Duodenal mucosa (tissue), 2 donors: ENCODE data around the gene DEXI.

Experiments used
- H3K27ac ChIP-seq: one replicate; pipeline ENCODE4 v1.7.0; 2013; ENCODE audit warnings: low read depth, low read length
- H3K27me3 ChIP-seq, 2 donors: one replicate each; pipeline ENCODE4 v1.7.0; 2013; ENCODE audit warnings: low read length in 2 of 2, control low read depth in 1 of 2; ENCODE audit not compliant: insufficient read depth in 2 of 2, control insufficient read depth in 1 of 2
- H3K36me3 ChIP-seq, 2 donors: one replicate each; pipeline ENCODE4 v1.7.0; 2013; ENCODE audit warnings: low read length in 2 of 2, control low read depth in 1 of 2; ENCODE audit not compliant: insufficient read depth in 2 of 2, control insufficient read depth in 1 of 2
- H3K4me1 ChIP-seq, 2 donors: one replicate each; pipeline ENCODE4 v1.7.0; 2013; ENCODE audit warnings: low read length in 2 of 2, control low read depth in 1 of 2; ENCODE audit not compliant: insufficient read depth in 2 of 2, control insufficient read depth in 1 of 2
- H3K4me3 ChIP-seq, 2 donors: one replicate each; pipeline ENCODE4 v1.7.0; 2013; ENCODE audit warnings: low read length in 2 of 2, low read depth in 1 of 2
- H3K9ac ChIP-seq, 2 donors: one replicate each; pipeline ENCODE4 v1.7.0; 2013; ENCODE audit warnings: low read length in 2 of 2, low read depth in 1 of 2
- H3K9me3 ChIP-seq, 2 donors: one replicate each; pipeline ENCODE4 v1.7.0; 2013; ENCODE audit warnings: low read length in 2 of 2, control low read depth in 1 of 2; ENCODE audit not compliant: control insufficient read depth in 1 of 2

The DEXI gene

DNA sequence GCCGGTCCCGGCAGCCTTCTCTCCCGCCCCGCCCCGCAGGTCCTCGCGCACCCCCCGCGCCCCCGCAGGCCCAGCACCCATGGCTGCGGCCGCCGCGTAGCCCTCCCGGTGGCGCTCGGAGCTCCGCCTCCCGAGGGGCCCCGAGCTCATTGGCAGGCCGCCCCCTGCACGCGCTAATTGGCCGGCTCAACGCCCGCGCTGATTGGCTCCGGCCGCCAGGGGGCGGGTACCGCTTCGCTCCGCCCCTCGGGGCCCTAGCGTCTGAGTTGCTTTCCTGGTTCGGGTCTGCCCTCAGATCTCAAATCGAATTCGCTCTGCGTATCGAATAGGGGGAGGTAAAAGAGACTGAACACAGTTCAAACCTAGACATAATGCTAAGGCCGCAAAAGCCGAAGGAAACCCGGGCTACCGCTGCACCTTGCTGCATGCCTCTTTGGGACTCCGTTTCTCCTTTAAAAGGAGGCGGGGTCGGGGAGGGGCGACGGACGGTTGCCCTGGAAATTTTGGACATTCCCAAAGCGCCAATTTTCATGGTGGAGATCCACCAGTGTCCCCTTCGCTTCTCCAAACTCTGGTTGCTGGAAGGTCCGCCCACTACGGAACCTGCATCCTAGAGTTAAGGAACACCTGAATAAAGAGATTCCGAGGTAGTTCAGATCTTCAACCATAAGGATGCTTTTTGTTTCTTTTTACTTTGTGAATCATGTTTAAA, at the start of gene DEXI:
DEXI (minus strand) TSS at position 117 of the 712 bp plus-strand sequence. CDS start 463 bp downstream, outside the sequence.
- H3K4me3 ChIP-seq: peak within 1 kb of the TSS; percentile 78 to 89
- peak within 1 kb of the TSS; percentile 69 to 82 for H3K9ac ChIP-seq
- peaks cover 62 to 74% of the 10 kb centered on the region in 2 donors for H3K4me1 ChIP-seq
- no peaks in the 10 kb centered on the region for H3K9me3 ChIP-seq
- no peaks in the 10 kb centered on the region for H3K27me3 ChIP-seq
- no peak within 1 kb of the TSS for H3K27ac ChIP-seq
- H3K36me3 ChIP-seq: no peaks in the 10 kb centered on the region

DNA sequence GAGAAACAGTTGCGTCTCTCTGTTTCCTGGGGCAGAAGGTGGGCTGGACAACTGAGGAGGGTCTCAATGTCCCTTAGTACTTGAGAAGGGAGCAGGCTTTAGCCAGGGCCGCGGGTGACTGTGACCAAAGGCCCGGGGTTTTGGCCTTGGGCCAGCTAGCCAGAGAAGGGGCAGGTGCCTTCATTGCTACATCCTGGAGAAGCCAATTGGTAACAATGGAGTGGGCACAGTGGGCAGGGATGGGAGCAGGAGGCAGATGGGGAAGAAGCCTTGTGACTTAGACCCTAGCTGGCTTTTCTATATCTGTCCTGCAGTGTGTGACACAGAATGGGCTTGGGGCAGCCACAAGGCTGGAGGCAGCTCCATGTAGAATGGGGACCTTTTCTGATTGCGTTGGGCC, 48.1 kb upstream of the DEXI start:
- Histone ChIP-seq H3K4me1 (peaks cover 0 to 12% of the 10 kb centered on the region in 2 donors), H3K4me3 (no peak overlapping the region), H3K36me3 (peaks cover 4 to 33% of the 10 kb centered on the region in 2 donors), H3K9me3 (no peaks in the 10 kb centered on the region), H3K27me3 (no peaks in the 10 kb centered on the region), H3K9ac (no peak overlapping the region), H3K27ac (no peak overlapping the region)

DNA sequence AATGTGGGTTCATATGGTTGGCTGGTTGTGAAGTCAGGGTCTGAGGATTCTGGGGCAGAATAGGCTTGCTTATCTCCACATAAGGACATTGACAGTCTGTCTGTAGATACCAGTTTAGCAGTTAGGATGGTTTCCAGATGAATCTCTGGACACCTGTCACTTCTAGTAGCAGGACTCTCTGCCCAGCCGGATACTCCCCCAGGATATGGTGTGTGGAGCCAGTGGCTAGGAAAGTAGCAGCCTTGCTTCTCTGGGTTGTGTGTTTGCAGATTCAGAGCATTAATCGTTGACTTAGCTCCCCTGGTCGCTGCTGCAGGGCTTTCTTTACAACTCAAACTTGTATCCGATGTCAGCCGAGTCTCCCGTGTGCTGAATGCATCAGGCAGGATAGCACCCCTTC, 47.3 kb upstream of the DEXI start:
- H3K27me3 ChIP-seq: no peaks in the 10 kb centered on the region
- H3K27ac ChIP-seq: no peak overlapping the region
- no peak overlapping the region for H3K4me3 ChIP-seq
- peaks cover 4 to 30% of the 10 kb centered on the region in 2 donors for H3K36me3 ChIP-seq
- H3K4me1 ChIP-seq: peaks cover 0 to 12% of the 10 kb centered on the region in 2 donors
- no peak overlapping the region for H3K9ac ChIP-seq
- H3K9me3 ChIP-seq: no peaks in the 10 kb centered on the region

- Histone ChIP-seq H3K9ac (no peak overlapping the region), H3K27me3 (no peaks in the 10 kb centered on the region), H3K27ac (no peak overlapping the region), H3K36me3 (peaks cover 2 to 28% of the 10 kb centered on the region in 2 donors), H3K4me1 (peaks cover 0 to 12% of the 10 kb centered on the region in 2 donors), H3K9me3 (no peaks in the 10 kb centered on the region), H3K4me3 (no peak overlapping the region)
Measured at GRCh38 chr16:10988879-10989278, 46.6 kb upstream of the DEXI start.

DNA sequence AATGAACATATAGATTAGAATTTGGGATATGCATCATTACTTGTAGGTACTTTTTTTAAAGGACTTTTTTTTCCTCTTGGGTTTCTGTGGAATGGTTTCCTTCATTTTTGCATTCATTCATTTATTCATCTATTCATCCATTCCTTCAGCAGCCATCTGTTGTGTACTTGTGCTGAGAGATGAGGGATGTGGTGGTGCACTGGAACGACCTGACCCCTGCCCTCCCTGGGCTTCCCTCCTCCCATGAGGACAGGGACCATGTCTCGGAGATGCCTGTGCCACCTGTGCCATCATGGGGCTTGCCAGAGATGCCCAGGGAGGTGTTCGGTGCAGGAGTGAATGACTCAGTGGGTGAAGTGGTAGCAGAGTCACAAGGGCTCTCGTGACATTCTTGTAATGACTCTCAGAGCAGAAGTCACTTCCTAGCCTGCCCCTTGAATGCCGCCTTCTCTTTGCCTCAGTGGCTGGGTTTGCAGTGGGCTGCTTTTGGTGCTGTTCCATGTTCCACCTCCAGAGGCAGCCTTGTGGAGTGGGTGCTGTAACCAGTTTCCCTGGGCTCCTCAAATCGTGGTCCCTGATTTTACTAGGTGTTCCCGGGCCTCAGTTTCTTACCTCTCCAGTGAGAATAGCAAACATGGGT, 46.0 kb upstream of the DEXI start:
- Histone ChIP-seq H3K9ac (no peak overlapping the region), H3K9me3 (no peaks in the 10 kb centered on the region), H3K4me1 (peaks cover 0 to 12% of the 10 kb centered on the region in 2 donors), H3K27ac (no peak overlapping the region), H3K4me3 (no peak overlapping the region), H3K36me3 (peaks cover 0 to 31% of the 10 kb centered on the region in 2 donors), H3K27me3 (no peaks in the 10 kb centered on the region)

DNA sequence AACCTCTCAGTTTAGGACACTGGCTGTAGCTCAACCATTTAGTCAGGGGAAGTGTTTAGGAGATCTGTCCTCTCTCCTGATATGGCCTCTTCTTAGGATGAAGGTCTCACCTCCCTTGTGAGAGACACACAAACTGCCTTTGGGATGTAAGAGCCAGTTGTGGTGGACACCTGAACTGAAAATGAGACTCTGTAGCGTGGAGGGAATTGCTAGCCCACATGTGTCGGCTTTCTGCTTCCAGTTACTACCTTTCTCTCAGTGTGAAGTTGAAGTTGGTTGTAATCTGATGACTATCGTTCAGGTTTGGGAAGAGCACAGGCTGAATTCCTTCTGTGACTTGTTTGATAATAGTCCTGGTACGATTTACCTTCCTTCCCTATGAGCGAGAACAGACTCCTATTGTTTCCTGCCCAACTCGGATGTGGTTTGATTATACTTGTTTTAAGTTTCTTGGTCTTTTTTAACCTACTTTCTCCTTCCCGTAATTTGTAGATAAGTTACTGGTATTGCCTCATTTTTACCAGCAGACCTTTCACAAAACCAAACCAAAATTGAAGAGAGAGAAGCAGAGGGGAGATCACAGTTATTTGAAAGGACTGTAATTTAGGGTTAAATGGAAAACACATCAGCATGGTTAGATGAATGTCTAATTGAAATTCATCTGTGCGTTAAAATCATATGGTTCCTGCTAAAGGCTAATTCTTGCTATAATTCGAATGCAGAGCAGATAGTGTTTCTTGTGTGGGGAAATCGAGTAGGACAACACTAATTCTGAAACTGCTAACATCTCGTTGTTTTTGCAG, 45.3 kb upstream of the DEXI start:
- Histone ChIP-seq H3K36me3 (peaks cover 3 to 37% of the 10 kb centered on the region in 2 donors), H3K27ac (no peak overlapping the region), H3K4me3 (no peak overlapping the region)

DNA sequence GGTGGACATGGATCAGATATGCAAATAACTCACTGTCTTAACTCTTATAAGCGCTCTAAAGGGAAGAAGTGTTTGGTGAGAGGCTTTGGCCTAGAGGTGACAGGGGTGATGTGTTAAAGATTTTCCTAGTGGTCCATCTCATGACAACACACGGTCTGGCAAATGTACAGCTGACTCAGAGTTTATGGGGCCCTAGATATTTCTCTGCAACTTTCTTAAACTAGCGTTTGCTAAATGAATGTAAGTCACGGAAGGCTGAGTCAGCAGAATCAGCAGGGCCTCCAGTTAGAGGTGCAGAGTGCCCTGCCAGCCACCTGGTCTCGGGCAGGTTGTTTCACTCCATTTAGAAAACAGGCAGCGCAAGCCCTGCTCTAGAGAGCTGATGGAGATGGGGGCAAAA, 42.2 kb upstream of the DEXI start:
- H3K4me1 ChIP-seq: peaks cover 0 to 11% of the 10 kb centered on the region in 2 donors
- H3K27ac ChIP-seq: no peak overlapping the region
- H3K36me3 ChIP-seq: peaks cover 13 to 57% of the 10 kb centered on the region in 2 donors

More for the DNA sequence above, 45.3 kb upstream of the DEXI start:
- Histone ChIP-seq H3K9ac (no peak overlapping the region), H3K4me1 (peaks cover 0 to 13% of the 10 kb centered on the region in 2 donors), H3K27me3 (no peaks in the 10 kb centered on the region), H3K9me3 (no peaks in the 10 kb centered on the region)

GRCh38 chr16:10983159-10983558, 40.9 kb upstream of the DEXI start:
- no peaks in the 10 kb centered on the region for H3K27me3 ChIP-seq
- no peak overlapping the region for H3K9ac ChIP-seq
- H3K9me3 ChIP-seq: no peaks in the 10 kb centered on the region
- H3K36me3 ChIP-seq: peaks cover 13 to 58% of the 10 kb centered on the region in 2 donors
- H3K4me3 ChIP-seq: no peak overlapping the region
- no peak overlapping the region for H3K27ac ChIP-seq
- peaks cover 0 to 7% of the 10 kb centered on the region in 2 donors for H3K4me1 ChIP-seq

More for the DNA sequence above, 42.2 kb upstream of the DEXI start:
- H3K9ac ChIP-seq: no peak overlapping the region
- no peaks in the 10 kb centered on the region for H3K9me3 ChIP-seq
- no peak overlapping the region for H3K4me3 ChIP-seq
- no peaks in the 10 kb centered on the region for H3K27me3 ChIP-seq

GRCh38 chr16:10982465-10983150, 40.3 kb upstream of the DEXI start:
- Histone ChIP-seq H3K36me3 (peaks cover 17 to 59% of the 10 kb centered on the region in 2 donors), H3K9ac (no peak overlapping the region), H3K27ac (no peak overlapping the region), H3K9me3 (no peaks in the 10 kb centered on the region), H3K4me1 (peaks cover 0 to 7% of the 10 kb centered on the region in 2 donors), H3K4me3 (no peak overlapping the region), H3K27me3 (no peaks in the 10 kb centered on the region)
